Measurements from ENCODE around the gene MKI67. TPM values are rescaled to one million over a fixed set of nuclear protein-coding genes. Genes with fewer than 3 reads are reported as not detected.

The MKI67 gene
- total RNA-seq, 1 donor from 2014 or later, result 2.1 TPM

- ATAC-seq, result peak; percentile 39
- Histone ChIP-seq H3K4me1 (peaks cover 31% of the 10 kb centered on the region), H3K4me3 (peak overlapping the region; percentile 52), H3K27ac (peak overlapping the region; percentile 83), H3K9me3 (no peaks in the 10 kb centered on the region), H3K36me3 (peaks cover 8% of the 10 kb centered on the region), H3K27me3 (no peaks in the 10 kb centered on the region)
- intact Hi-C loops (cut with DNase I), result no loop called here
- no peak for DNase-seq
- no peak for TF ChIP-seq CTCF (IDR thresholded peaks at IDR 0.05)
Measured at GRCh38 chr10:128047991-128048818, 78.0 kb downstream of the MKI67 start.

- no peaks in the 10 kb centered on the region for H3K27me3 ChIP-seq
- ATAC-seq, result peak; percentile 95
- peaks cover 29% of the 10 kb centered on the region for H3K4me1 ChIP-seq
- intact Hi-C loops (cut with DNase I), result no loop called here
- H3K9me3 ChIP-seq, result no peaks in the 10 kb centered on the region
- DNase-seq, result peak; percentile 93
- H3K4me3 ChIP-seq, result peak overlapping the region; percentile 52
- TF ChIP-seq CTCF (IDR thresholded peaks at IDR 0.05), result no peak
- H3K36me3 ChIP-seq, result no peaks in the 10 kb centered on the region
- H3K27ac ChIP-seq, result peak overlapping the region; percentile 83
Measured at GRCh38 chr10:128047351-128047750, 78.9 kb downstream of the MKI67 start.

GRCh38 chr10:128046953-128047290 lies 79.3 kb downstream of the MKI67 start:
- intact Hi-C loops (cut with DNase I), result no loop called here
- no peaks in the 10 kb centered on the region for H3K27me3 ChIP-seq

More at GRCh38 chr10:128046953-128047290, 79.3 kb downstream of the MKI67 start:
- peak overlapping the region; percentile 52 for H3K4me3 ChIP-seq
- DNase-seq (no peak), ATAC-seq (no peak)
- no peaks in the 10 kb centered on the region for H3K36me3 ChIP-seq
- no peak for TF ChIP-seq CTCF (IDR thresholded peaks at IDR 0.05)
- peak overlapping the region; percentile 83 for H3K27ac ChIP-seq
- H3K4me1 ChIP-seq, result peaks cover 29% of the 10 kb centered on the region
- H3K9me3 ChIP-seq, result no peaks in the 10 kb centered on the region

Other genes with a start within 250 kb of the MKI67 start
- not detected for gene CLRN3, start 233.5 kb downstream of the MKI67 start, total RNA-seq
- gene PTPRE, start 219.3 kb downstream of the MKI67 start, total RNA-seq, result 70.6 TPM